ENCODE results near the gene BLCAP.

- TF ChIP-seq POLR2A (IDR thresholded peaks at IDR 0.05), result no peak
- TF ChIP-seq, protein P1, sequence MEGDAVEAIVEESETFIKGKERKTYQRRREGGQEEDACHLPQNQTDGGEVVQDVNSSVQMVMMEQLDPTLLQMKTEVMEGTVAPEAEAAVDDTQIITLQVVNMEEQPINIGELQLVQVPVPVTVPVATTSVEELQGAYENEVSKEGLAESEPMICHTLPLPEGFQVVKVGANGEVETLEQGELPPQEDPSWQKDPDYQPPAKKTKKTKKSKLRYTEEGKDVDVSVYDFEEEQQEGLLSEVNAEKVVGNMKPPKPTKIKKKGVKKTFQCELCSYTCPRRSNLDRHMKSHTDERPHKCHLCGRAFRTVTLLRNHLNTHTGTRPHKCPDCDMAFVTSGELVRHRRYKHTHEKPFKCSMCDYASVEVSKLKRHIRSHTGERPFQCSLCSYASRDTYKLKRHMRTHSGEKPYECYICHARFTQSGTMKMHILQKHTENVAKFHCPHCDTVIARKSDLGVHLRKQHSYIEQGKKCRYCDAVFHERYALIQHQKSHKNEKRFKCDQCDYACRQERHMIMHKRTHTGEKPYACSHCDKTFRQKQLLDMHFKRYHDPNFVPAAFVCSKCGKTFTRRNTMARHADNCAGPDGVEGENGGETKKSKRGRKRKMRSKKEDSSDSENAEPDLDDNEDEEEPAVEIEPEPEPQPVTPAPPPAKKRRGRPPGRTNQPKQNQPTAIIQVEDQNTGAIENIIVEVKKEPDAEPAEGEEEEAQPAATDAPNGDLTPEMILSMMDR (IDR thresholded peaks at IDR 0.05), result no peak
These were observed 7.9 kb downstream of the BLCAP start for GRCh38 chr20:37519508-37520418.
